Breast epithelium (tissue), 3 donors: ENCODE measurements around the gene GABRR2.

Experiments
- CTCF ChIP-seq, 3 donors: fragments of 450-650 bp; IDR thresholded peaks; one replicate each; pipeline ENCODE4 v1.5.1; 2016 to 2017; ENCODE audit warnings: antibody characterized with exemption in 3 of 3, mild to moderate bottlenecking in 3 of 3, moderate library complexity in 3 of 3
- POLR2A ChIP-seq: fragments of 450-650 bp; IDR thresholded peaks from one replicate; pipeline ENCODE4 v1.6.1; 2016; ENCODE audit warnings: antibody characterized with exemption, mild to moderate bottlenecking, moderate library complexity
- POLR2AphosphoS5 ChIP-seq, 3 donors: sonication (generic); formaldehyde crosslinking; IDR thresholded peaks; one replicate each; pipeline ENCODE4 v1.6.1; 2017; ENCODE audit warnings: antibody characterized with exemption in 3 of 3

GRCh38 chr6:89237158-89237557 lies 77.9 kb downstream of the GABRR2 start:
- TF ChIP-seq CTCF (IDR thresholded peaks at IDR 0.05), result no peak
- no peak for TF ChIP-seq POLR2A
- TF ChIP-seq POLR2AphosphoS5 (IDR thresholded peaks at IDR 0.05), result no peak
